NOMO-1 (cell line): ENCODE data around the gene TNS3.
"Not testable (repeated sequence)": the region's sequence is repeated elsewhere in the genome, so short reads cannot be mapped to it uniquely, and the experiment has no call there.

ENCODE experiments used
- DNase-seq, 2 experiments: peaks; one replicate each; lab custom pipeline; 2025; ENCODE audit not compliant: unreplicated experiment in 2 of 2; lab: John Stamatoyannopoulos, UW

TNS3 gene

GRCh38 chr7:47474937-47475879 is 106.7 kb downstream of the TNS3 start:
- DNase-seq: peak; percentile 97

- no peak for DNase-seq
These were observed 107.5 kb downstream of the TNS3 start for GRCh38 chr7:47474211-47474936.

- no peak for DNase-seq
These were observed 108.3 kb downstream of the TNS3 start for GRCh38 chr7:47473499-47474210.

- no peak for DNase-seq
These were observed 109.3 kb downstream of the TNS3 start for GRCh38 chr7:47472444-47473157.

- DNase-seq: no peak
These were observed 110.1 kb downstream of the TNS3 start for GRCh38 chr7:47471831-47472230.

- no peak for DNase-seq
These were observed 110.6 kb downstream of the TNS3 start for GRCh38 chr7:47471358-47471703.

GRCh38 chr7:47470567-47471357 is 111.1 kb downstream of the TNS3 start:
- no peak for DNase-seq

GRCh38 chr7:47469846-47470245 is 112.1 kb downstream of the TNS3 start:
- DNase-seq: not testable (repeated sequence)

GRCh38 chr7:47466832-47467231 is 115.1 kb downstream of the TNS3 start:
- no peak for DNase-seq

GRCh38 chr7:47465191-47465590 is 116.7 kb downstream of the TNS3 start:
- DNase-seq: no peak

GRCh38 chr7:47464266-47464665 is 117.6 kb downstream of the TNS3 start:
- DNase-seq: no peak

GRCh38 chr7:47461746-47462145 is 120.2 kb downstream of the TNS3 start:
- no peak for DNase-seq

- no peak for DNase-seq
These were observed 120.8 kb downstream of the TNS3 start for GRCh38 chr7:47461161-47461560.

GRCh38 chr7:47460251-47460989 is 121.5 kb downstream of the TNS3 start:
- no peak for DNase-seq

GRCh38 chr7:47458486-47458885 is 123.4 kb downstream of the TNS3 start:
- DNase-seq: no peak

- DNase-seq: no peak
These were observed 123.9 kb downstream of the TNS3 start for GRCh38 chr7:47458057-47458456.

GRCh38 chr7:47456210-47456955 is 125.5 kb downstream of the TNS3 start:
- DNase-seq: no peak

- DNase-seq: no peak
These were observed 126.1 kb downstream of the TNS3 start for GRCh38 chr7:47455872-47456185.
